Lower lobe of right lung (tissue), 2 donors: ENCODE data around the gene FAM118A. TPM values are rescaled to one million over a fixed set of nuclear protein-coding genes. Genes with fewer than 3 reads are reported as not detected.
"Not testable (repeated sequence)": the region's sequence is repeated elsewhere in the genome, so short reads cannot be mapped to it uniquely, and the experiment has no call there.

Experiments
- ATAC-seq, 2 donors: fragments of 200-7000 bp; cut with Tn5 transposase; one replicate each; pipeline ENCODE4 v1.9.1; 2020 to 2022; ENCODE audit warnings: mild to moderate bottlenecking in 2 of 2, moderate library complexity in 2 of 2
- DNase-seq: peaks from one replicate; pipeline ENCODE4 v3.0.0-alpha.2; 2020
- H3K27ac ChIP-seq: fragments of 200-600 bp; one replicate; pipeline ENCODE4 v1.8.0; 2022
- H3K27me3 ChIP-seq: fragments of 200-600 bp; one replicate; pipeline ENCODE4 v1.8.0; 2022; ENCODE audit warnings: low read depth
- H3K36me3 ChIP-seq: fragments of 200-600 bp; one replicate; pipeline ENCODE4 v1.8.0; 2022; ENCODE audit warnings: mild to moderate bottlenecking
- H3K4me1 ChIP-seq: fragments of 200-600 bp; one replicate; pipeline ENCODE4 v1.8.0; 2022
- H3K4me3 ChIP-seq: fragments of 200-600 bp; one replicate; pipeline ENCODE4 v1.8.0; 2022; ENCODE audit warnings: mild to moderate bottlenecking
- H3K9me3 ChIP-seq: fragments of 200-600 bp; one replicate; pipeline ENCODE4 v1.8.0; 2022
- CTCF ChIP-seq: fragments of 200-600 bp; IDR thresholded peaks from one replicate; pipeline ENCODE4 v1.8.0; 2022; ENCODE audit warnings: antibody characterized with exemption, mild to moderate bottlenecking
- intact Hi-C: fragments of 100-400 bp; cut with DNase I; formaldehyde crosslinking; loops from one replicate; pipeline ENCODE4 v1.11.0; 2022
- total RNA-seq: library from RNA; stranded (reverse); fragmentation: NEBNext Ultra II Directional; extraction: Animal tissue kit (Norgen Biotek cat#: 25700); gene quantifications from one replicate; pipeline ENCODE4 v1.2.1, GENCODE V29; 2021
- donor health status: DM: no; HTN: yes; CAD: no; lungs with severe emphysema.

FAM118A gene
- total RNA-seq, 1 donor from 2014 or later = 19.8 TPM

DNA sequence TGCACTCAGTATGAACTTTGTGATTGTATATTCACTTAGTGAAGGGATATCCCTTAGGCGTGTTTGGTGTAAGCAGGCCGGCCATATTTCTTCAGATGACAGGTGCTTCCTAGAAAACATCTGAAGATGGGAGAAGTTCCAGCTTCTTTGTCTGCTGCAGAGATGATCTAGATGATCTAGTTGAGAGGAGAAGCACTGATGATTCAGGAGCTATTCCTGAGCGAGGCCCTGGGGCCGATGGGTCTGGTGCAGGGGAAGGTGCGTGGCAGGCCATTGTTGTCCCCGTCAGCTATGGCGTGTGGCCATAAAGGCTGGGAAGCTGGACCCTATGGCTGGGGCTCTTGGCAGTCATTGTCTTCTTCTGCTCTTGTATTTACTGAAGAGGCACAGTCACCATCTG, 14.0 kb downstream of the FAM118A start:
- no peak overlapping the region for H3K27ac ChIP-seq
- no peak overlapping the region for H3K4me3 ChIP-seq
- no peaks in the 10 kb centered on the region for H3K9me3 ChIP-seq
- peaks cover 40% of the 10 kb centered on the region for H3K36me3 ChIP-seq
- peaks cover 10% of the 10 kb centered on the region for H3K4me1 ChIP-seq
- intact Hi-C loops = no loop called here
- ATAC-seq (no peak), DNase-seq (no peak)
- no peaks in the 10 kb centered on the region for H3K27me3 ChIP-seq
- TF ChIP-seq CTCF = no peak

- DNase-seq (no peak), ATAC-seq (no peak)
- Histone ChIP-seq H3K27ac (no peak overlapping the region), H3K36me3 (peaks cover 42% of the 10 kb centered on the region), H3K4me1 (peaks cover 4% of the 10 kb centered on the region), H3K27me3 (no peaks in the 10 kb centered on the region), H3K9me3 (no peaks in the 10 kb centered on the region), H3K4me3 (no peak overlapping the region)
- intact Hi-C loops = no loop called here
- TF ChIP-seq CTCF = no peak
Observed at GRCh38 chr22:45324311-45324711, 14.6 kb downstream of the FAM118A start.

- DNase-seq, H3K4me3 ChIP-seq, H3K4me1 ChIP-seq, ATAC-seq, H3K9me3 ChIP-seq, intact Hi-C loops, H3K27ac ChIP-seq, H3K27me3 ChIP-seq: not testable (repeated sequence)
- H3K36me3 ChIP-seq = peaks cover 66% of the 10 kb centered on the region
Observed at GRCh38 chr22:45328261-45328660, 18.5 kb downstream of the FAM118A start.

GRCh38 chr22:45328822-45329529, 19.2 kb downstream of the FAM118A start:
- no peak overlapping the region for H3K4me3 ChIP-seq

GRCh38 chr22:45329530-45329936, 19.8 kb downstream of the FAM118A start:
- H3K27me3 ChIP-seq = no peaks in the 10 kb centered on the region
- no peak overlapping the region for H3K27ac ChIP-seq
- DNase-seq = no peak

More at GRCh38 chr22:45328822-45329529, 19.2 kb downstream of the FAM118A start:
- intact Hi-C loops = no loop called here
- Histone ChIP-seq H3K9me3 (no peaks in the 10 kb centered on the region), H3K27me3 (no peaks in the 10 kb centered on the region), H3K4me1 (no peaks in the 10 kb centered on the region), H3K27ac (no peak overlapping the region), H3K36me3 (peaks cover 62% of the 10 kb centered on the region)
- no peak for TF ChIP-seq CTCF
- DNase-seq (no peak), ATAC-seq (no peak)

More at GRCh38 chr22:45329530-45329936, 19.8 kb downstream of the FAM118A start:
- intact Hi-C loops = no loop called here
- H3K9me3 ChIP-seq = no peaks in the 10 kb centered on the region
- H3K36me3 ChIP-seq = peaks cover 62% of the 10 kb centered on the region
- no peak for ATAC-seq
- H3K4me3 ChIP-seq = no peak overlapping the region
- peaks cover 1% of the 10 kb centered on the region for H3K4me1 ChIP-seq
- no peak for TF ChIP-seq CTCF
